ENCODE data around the gene ZNF396.

DNA sequence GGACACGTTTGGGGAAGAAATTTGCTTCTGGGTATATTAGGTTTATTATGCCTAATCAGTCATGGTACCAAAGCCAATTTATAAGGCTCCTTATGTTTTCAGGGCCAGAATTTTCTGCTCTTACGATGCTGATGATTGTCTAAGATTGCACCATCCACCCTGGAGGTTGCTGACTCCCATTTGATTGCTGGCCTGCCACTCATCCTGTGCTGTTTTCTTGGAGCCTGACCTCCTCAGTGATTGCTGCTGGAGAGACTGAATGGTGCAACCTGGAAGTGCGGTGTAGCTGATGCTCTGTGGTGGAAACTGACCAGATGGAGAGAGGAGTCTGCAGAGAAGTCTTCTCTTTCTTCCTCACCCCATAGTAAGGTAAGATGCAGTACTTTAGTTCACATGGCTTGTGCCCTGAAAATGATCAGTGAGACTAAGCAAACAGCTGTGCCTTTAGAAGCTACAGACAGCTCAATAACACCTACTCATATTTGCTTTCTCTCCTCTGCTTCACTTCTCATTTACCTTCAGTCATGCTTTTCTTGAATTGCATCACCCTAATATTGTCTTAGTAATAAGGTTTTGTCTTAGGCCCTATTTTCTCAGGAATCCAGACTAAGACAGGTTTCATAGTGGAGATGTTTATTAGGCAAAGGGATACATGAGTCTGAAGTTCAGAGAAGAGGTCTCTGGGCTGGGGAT is 50.3 kb downstream of the ZNF396 start:
- TF ChIP-seq RAD21 (IDR thresholded peaks at IDR 0.05; ENCODE audit: low read depth) = no peak
- TF ChIP-seq TCF12 (IDR thresholded peaks at IDR 0.05; ENCODE audit: low read depth) = no peak
- no peak for TF ChIP-seq CEBPB (IDR thresholded peaks at IDR 0.05)
- no peak for TF ChIP-seq EP300 (IDR thresholded peaks at IDR 0.05; ENCODE audit: borderline replicate concordance)
- TF ChIP-seq, protein P1, sequence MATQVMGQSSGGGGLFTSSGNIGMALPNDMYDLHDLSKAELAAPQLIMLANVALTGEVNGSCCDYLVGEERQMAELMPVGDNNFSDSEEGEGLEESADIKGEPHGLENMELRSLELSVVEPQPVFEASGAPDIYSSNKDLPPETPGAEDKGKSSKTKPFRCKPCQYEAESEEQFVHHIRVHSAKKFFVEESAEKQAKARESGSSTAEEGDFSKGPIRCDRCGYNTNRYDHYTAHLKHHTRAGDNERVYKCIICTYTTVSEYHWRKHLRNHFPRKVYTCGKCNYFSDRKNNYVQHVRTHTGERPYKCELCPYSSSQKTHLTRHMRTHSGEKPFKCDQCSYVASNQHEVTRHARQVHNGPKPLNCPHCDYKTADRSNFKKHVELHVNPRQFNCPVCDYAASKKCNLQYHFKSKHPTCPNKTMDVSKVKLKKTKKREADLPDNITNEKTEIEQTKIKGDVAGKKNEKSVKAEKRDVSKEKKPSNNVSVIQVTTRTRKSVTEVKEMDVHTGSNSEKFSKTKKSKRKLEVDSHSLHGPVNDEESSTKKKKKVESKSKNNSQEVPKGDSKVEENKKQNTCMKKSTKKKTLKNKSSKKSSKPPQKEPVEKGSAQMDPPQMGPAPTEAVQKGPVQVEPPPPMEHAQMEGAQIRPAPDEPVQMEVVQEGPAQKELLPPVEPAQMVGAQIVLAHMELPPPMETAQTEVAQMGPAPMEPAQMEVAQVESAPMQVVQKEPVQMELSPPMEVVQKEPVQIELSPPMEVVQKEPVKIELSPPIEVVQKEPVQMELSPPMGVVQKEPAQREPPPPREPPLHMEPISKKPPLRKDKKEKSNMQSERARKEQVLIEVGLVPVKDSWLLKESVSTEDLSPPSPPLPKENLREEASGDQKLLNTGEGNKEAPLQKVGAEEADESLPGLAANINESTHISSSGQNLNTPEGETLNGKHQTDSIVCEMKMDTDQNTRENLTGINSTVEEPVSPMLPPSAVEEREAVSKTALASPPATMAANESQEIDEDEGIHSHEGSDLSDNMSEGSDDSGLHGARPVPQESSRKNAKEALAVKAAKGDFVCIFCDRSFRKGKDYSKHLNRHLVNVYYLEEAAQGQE (IDR thresholded peaks at IDR 0.05; ENCODE audit: low read depth) = no peak
- TF ChIP-seq TAF1 (IDR thresholded peaks at IDR 0.05; ENCODE audit: low read depth) = no peak
- TF ChIP-seq, protein P2, sequence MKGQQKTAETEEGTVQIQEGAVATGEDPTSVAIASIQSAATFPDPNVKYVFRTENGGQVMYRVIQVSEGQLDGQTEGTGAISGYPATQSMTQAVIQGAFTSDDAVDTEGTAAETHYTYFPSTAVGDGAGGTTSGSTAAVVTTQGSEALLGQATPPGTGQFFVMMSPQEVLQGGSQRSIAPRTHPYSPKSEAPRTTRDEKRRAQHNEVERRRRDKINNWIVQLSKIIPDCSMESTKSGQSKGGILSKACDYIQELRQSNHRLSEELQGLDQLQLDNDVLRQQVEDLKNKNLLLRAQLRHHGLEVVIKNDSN (IDR thresholded peaks at IDR 0.05) = no peak
- TF ChIP-seq CREB1 (IDR thresholded peaks at IDR 0.05; ENCODE audit: low read depth) = no peak
- TF ChIP-seq ZBTB7A (IDR thresholded peaks at IDR 0.05; ENCODE audit: low read depth) = no peak
- TF ChIP-seq, protein P3, sequence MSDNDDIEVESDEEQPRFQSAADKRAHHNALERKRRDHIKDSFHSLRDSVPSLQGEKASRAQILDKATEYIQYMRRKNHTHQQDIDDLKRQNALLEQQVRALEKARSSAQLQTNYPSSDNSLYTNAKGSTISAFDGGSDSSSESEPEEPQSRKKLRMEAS (IDR thresholded peaks at IDR 0.05) = no peak
- TF ChIP-seq EGR1 (IDR thresholded peaks at IDR 0.05) = no peak
- no peak for TF ChIP-seq FOXM1 (IDR thresholded peaks at IDR 0.05; ENCODE audit: borderline replicate concordance, low read depth)
- TF ChIP-seq YY1 (IDR thresholded peaks at IDR 0.05; ENCODE audit: low read depth) = no peak
